GM13977 (cell line): ENCODE measurements around the gene SCYGR2.

ENCODE experiments used
- DNase-seq: peaks from one replicate; pipeline ENCODE4 v3.0.0; 2012; ENCODE audit warnings: low spot score
- CTCF ChIP-seq: IDR thresholded peaks from 2 replicates; pipeline ENCODE4 v1.5.1; 2012; ENCODE audit warnings: mild to moderate bottlenecking, control low read depth; ENCODE audit not compliant: insufficient read depth; ENCODE audit errors: extremely low read depth, missing control alignments
- in situ Hi-C: fragments of 300-500 bp; cut with MboI; formaldehyde crosslinking; loops from one replicate; pipeline ENCODE4 v1.12.0; 2022; ENCODE audit warnings: low sequenced_read_pairs, low pct_unique_long_range_greater_than_20kb, mixed read lengths, inconsistent platforms; ENCODE audit not compliant: unreplicated experiment

The SCYGR2 gene

GRCh38 chr2:227607941-227608340, 9.2 kb downstream of the SCYGR2 start:
- DNase-seq = peak; percentile 7
- no peak for TF ChIP-seq CTCF
- in situ Hi-C loops = no loop called here

- peak; percentile 51 for DNase-seq
- no peak for TF ChIP-seq CTCF
- in situ Hi-C loops = no loop called here
Measured at GRCh38 chr2:227608561-227609338, 10.1 kb downstream of the SCYGR2 start.

DNA sequence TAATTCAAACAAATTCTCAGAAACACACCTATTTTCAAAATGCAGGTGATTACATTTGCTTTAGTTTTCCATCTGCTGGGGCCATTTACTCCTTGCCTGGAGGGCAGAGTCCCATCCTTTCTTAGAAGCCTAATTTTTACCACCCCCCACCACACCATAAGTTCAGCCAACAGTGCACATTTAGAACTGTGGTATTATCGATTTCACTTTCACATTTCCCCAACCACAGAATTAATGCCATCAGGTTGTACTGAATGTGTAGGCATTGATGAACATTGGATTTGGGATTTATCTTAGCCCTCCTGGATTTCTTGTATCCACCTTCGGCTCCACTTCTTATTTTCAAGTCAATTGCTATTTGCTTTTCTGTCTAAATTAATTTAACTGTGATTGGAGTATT, 11.4 kb downstream of the SCYGR2 start:
- no peak for TF ChIP-seq CTCF
- in situ Hi-C loops = no loop called here
- peak; percentile 36 for DNase-seq

- peak; percentile 5 for DNase-seq
- in situ Hi-C loops = no loop called here
- TF ChIP-seq CTCF = no peak
Measured at GRCh38 chr2:227612546-227613271, 14.0 kb downstream of the SCYGR2 start.

DNA sequence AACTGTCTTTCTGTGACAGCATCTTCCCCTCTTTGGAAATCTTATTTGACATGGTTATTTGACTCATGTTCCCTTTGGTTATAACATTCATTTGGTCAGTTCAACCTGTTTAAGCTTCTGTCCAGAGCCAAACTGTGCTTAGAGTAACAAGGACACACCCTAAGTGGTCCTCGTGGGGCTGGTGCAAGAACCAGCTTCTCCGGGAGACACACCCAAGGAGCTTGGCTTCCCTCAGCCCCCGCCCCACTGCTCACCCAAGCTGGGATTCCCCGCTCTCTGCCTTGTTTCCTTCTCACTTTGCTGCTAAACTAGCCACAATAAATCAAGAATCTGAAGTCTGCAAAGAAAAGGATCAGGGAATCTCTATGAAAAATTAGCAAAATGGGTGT, 14.6 kb downstream of the SCYGR2 start:
- no peak for TF ChIP-seq CTCF
- peak; percentile 36 for DNase-seq
- in situ Hi-C loops = no loop called here

DNA sequence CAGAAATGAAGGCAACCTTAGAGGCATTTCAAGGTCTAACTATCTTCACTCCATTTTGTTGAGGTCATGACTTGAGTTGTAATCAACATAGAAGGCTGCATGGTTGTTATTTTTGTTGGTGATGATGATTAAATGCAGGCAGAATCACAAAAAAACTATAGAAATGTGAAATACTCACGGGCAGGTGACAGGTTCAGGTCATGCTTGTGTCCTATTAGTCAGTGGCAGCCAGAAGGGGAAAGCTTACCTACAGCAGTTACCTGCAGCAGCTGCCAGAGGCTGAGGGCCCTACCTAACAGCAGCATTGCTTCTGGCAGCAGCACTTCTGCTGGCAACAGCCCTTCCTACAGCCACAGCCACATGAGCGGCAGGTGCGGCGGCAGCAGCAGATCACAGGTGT, 15.6 kb downstream of the SCYGR2 start:
- DNase-seq = peak; percentile 7
- TF ChIP-seq CTCF = no peak
- in situ Hi-C loops = no loop called here
